ENCODE data around the gene MMAB.

Gene MMAB

DNA sequence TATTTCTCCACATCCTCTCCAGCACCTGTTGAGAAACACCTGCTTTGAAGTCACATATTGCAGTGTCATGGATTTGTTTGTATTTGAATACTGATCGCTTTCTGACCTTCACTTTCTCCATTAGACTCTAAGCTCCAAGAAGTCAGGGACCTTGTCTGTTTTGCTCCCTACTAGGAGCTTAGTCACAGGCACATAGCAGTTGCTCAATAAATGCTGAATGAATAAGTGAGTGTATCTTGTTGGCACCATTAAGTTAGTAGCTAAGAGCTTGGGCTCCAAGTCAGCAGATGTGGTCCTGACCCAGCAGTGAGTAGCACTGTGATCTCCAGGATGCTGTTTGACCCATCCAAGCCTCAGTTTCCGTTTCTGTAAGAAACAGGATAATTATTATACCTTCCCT, 10.4 kb upstream of the MMAB start:
- no peak for DNase-seq (ENCODE audit: low spot score)

DNA sequence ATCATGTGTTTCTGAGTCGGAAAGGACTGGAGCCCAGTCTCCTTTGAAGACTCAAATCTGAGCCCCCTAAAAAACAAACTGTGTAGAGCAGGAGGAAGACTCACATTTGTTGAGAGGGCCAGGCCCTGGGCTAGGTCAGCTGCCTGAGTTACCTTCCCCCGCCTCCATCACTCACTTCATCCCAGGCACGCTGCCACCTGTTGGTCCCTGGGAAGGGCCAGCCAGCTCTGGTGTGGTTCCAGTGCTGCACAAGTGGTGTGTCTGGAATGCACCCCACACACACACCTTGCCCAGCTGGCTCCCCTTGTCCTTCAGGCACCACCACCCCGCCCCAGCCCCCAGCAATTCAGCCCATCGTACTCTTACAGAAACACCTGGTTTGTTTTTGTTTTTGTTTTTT, 9.3 kb upstream of the MMAB start:
- no peak for DNase-seq (ENCODE audit: low spot score)

DNA sequence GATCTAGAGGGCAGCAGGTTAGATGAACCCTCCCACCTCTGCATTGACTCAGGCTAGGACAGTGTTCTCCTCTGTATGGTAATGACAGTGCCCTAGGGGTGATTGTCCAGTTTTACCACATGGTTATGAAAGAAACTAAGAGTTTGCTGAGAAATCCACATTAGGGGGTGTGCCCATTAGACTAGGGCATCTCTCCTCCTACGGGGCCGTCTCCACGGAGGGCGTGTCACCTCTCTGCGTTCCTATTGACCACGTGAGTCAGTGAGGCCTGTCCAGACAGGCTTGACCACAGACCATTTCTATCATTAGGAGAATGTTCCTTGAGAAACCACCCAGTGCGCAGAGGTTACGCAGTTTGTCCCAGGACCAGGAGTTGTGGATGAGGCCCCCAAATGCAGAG, 8.6 kb upstream of the MMAB start:
- no peak for DNase-seq (ENCODE audit: low spot score)

DNA sequence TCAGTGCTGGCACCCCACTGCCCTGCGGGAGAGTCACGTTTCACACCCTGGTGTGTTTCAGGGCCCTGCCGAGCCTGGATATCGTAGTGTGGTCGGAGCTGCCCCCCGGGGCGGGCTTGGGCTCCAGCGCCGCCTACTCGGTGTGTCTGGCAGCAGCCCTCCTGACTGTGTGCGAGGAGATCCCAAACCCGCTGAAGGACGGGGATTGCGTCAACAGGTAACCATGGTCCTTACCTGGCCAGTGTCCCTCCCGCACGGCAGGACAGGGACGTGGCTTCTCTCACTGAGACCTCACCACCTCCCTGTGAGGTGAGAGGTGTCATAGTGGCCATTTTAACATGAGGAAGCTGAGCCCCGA, 8.0 kb upstream of the MMAB start:
- no peak for DNase-seq (ENCODE audit: low spot score)

DNA sequence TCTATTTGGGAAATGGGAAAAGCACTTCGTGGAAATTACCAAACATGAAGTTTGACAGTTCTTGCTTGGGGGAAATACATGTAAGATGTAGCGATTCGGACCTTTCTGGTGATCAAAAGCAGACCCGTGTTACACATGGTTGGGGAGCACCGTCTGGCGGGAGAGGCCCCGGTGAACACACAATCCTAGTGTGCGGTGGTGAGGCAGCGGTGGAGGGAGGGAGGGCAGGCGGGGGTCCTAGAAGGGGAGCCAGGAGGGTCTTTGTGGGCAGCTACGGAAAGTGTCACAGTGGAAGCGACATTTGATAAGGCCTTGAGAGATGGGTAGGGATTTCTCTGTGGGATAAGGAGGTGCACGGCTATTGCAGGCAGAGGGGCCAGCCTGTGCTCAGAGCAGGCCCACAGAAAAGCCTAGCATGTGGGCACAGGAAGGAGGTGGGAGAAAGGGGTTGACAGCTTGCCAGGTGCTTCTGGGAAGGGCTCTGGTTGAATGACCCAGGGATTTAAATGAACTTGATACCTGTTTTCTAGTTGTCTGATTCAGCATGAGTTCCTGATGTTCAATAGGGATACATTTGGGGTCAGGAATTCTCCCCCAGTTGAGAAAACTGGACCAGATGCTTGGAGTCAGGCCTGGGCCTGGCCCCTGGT, 7.5 kb upstream of the MMAB start:
- DNase-seq (ENCODE audit: low spot score), result no peak

DNA sequence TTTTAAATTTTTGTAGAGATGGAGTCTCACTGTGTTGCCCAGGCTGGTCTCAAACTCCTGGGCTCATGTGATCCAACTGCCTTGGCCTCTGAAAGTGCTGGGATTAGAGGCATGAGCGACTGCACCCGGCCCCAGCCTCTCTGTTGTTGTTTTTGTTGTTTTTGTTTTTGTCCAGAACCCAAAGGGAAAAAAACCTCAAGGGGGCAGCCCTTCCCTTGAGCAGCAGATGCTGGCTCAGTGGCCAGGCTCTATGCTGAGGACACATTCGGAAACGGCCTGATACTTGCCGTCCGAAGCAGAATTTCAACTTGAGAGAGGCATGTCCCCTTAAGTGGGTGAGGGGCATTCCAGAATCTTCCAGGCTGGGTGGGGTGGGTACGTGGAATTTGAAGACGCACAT, 7.0 kb upstream of the MMAB start:
- DNase-seq (ENCODE audit: low spot score), result no peak

DNA sequence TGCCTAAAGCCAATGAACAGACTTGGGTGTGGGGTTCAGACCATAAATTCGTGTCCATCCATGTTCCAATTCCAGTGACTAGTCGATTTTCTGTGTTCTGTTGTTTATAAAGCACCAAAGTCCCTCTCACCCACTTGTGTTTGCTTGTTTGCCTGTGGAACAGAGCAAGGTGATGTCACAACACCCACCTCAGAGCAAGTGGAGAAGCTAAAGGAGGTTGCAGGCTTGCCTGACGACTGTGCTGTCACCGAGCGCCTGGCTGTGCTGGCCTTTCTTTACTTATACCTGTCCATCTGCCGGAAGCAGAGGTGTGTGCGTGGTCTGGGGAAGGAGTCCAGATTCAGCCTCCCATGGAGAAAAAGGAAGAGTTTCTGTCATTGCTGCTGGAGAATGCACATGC, 6.3 kb upstream of the MMAB start:
- no peak for DNase-seq (ENCODE audit: low spot score)

DNA sequence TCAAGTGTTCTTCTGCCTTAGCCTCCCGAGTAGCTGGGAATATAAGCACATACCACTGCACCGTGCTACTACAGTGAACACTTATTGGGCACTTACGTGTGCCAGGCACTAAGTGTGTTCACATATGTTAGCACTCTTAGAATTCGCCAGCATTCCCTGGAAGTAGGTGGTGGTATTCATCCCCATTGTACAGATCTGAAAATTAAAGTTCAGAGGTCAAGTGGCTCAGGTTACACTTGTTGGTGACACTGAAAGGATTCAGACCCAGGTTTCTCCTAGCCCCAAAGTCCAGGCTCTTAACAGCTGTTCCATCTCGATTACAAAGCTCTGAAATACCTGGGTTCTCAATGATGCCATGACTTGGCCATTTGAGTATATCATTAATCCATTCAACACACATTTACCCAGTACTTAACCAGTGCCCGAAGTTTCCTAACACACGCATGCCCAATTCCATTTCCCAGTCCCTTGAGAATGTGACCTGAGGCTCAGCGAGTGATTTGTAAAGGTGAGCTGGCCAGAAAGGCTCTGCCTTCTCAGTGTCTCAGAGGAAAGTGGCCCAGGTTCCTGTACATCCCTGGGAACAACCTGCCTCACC, 5.1 kb upstream of the MMAB start:
- DNase-seq (ENCODE audit: low spot score), result no peak

DNA sequence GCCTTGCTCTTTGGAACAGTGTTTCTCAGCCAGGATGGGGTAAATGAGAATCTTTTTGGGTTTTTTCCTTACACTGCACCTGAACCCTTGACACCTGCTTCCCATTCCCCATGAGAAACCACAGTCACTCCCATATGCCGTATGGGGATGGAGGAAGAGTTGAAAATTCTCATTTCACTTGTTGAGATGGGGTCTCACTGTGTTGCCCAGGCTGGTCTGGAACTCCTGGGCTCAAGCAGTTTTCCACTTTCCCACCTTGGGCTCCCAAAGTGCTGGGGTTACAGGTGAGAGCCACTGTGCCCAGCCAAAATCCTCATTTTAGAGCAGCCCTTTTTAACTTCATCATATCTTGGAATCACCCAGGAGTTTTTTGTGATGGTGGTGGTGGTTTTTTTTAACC, 4.0 kb upstream of the MMAB start:
- no peak for DNase-seq (ENCODE audit: low spot score)

DNA sequence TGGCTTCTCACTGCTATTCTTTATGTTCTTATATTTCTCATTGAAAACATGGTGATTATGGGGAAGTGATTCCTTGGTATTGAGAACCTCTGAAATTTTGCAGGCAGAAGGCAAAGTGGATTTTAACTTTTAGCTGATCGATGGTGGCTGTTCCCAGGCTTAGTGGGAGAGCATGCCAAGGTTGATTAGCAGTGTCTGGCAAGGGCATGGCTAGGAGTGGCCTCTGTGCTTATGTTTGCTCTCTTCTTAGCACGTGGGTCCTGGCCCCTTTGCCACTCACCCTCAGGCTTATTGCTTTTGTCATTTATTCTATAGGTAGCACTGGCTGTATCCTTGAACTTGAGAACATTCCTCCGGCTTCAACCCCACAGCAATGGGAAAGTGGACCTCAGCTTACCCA, 2.4 kb upstream of the MMAB start:
- DNase-seq (ENCODE audit: low spot score), result no peak

DNA sequence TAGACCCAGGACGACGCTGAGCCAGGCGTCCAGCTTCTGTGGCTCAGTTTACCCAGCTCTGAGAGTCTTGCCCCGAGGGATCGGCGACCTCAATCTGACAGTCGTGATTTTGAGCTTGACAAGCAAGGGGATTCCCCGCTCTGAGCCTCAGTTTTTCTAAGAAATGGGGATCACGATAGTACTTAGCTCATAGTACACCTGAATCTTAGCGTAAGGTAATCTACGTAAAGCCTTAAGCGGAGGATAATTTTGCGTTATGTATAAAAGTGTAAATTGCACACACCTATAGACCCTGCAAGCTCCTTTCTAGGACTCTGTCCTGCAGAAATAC, 575 bp upstream of the MMAB start:
- DNase-seq (ENCODE audit: low spot score), result no peak

DNA sequence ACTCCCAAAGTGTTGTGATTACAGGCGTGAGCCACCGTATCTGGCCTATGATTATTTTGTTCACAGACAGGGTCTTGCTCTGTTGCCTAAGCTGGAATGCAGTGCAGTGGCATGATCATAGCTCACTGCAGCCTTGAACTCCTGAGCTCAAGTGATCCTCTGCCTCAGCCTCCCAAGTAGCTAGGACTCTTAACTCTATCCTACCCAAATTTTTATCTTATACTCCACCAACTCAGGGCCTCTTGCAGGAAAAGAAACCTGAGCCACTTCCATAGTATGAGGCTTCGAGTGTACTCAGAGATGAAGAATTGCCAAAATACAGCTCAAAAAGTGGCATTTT, 828 bp downstream of the MMAB start:
- no peak for DNase-seq (ENCODE audit: low spot score)

DNA sequence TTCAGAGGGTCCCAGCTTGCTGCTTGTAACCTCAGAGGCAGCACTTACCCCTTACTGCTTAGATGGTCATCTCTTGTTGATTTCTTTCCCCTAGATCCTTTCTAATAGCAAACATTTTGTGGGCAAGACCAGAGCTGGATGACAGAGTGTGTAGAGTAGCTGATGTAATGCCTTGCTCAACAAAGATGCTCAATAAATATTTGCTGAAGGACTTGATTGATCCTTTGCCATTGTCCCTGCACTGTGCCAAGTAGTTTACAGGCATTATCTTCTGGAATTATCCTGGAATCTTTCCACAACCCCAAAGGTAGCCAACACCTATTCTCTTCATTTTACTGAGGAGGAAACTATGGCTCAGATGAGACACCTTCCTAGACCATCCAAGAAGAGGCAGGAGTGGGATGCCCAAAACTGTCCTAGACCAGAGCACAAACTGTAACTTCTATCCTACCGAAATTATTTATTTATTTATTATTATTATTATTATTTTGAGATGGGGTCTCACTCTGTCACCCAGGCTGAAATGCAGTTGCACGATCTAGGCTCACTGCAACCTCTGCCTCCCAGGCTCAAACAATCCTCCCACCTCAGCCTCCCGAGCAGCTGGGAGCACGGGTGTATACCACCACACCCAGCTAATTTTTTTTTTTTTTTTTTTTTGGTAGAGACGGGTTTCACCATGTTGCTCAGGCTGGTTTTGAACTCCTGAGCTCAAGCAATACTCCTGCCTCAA, 1.4 kb downstream of the MMAB start:
- DNase-seq (ENCODE audit: low spot score), result no peak

DNA sequence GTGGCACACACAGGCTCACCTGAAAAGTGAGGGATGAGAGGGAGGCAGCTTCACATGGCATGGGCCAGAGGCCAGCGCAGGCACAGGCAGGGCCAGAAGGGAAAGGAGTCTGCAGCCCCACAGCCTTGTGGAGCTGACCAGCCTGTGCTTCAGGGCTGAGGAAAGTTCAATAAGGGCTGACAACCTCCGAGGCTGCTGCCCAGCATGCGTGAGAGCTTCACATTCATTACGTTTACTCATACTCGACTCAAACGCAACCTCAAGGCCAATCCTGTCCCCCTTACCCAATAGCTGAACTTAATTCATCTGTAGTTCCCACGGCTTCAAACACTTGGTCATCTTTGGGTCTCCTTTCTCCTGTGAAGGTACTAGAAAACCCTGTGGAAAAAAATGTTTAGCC, 4.8 kb downstream of the MMAB start:
- DNase-seq (ENCODE audit: low spot score), result no peak

DNA sequence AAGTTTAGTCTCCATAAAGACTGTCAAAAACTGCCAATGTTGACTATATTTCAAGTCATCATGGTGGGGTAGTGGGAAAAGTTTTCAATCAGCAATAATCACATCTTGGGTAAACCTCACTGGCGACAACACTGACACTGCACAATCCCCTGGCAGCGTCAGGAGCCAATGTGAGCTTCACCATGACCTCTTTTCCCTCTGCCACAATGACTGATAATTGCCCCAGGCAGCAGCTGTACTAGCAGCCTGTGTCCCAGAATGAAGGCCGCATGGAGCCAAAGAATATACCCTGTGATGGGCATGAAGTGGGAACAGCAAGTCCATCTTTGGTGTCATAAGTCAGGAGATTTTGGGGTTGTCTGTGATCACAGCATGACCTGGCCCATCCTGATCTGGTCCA, 5.3 kb downstream of the MMAB start:
- no peak for DNase-seq (ENCODE audit: low spot score)

DNA sequence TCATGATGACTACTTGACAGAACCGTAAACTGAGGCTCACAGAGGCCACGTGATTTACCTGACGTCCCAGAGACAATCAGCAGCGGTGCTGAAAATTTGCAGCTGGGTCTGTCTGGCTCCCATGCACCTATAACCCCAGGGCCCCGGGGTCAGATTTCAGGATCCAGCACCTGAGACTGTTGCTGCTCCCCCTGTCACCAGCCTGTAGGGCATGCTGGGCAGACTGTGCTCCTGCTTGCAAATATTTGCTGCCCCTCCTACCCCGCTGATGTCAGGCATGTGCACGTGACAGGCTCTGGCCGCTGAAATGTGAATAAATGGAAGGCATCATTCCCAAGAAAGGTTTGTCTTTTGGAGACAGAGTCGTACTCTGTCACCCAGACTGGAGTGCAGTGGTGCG, 6.0 kb downstream of the MMAB start:
- no peak for DNase-seq (ENCODE audit: low spot score)

DNA sequence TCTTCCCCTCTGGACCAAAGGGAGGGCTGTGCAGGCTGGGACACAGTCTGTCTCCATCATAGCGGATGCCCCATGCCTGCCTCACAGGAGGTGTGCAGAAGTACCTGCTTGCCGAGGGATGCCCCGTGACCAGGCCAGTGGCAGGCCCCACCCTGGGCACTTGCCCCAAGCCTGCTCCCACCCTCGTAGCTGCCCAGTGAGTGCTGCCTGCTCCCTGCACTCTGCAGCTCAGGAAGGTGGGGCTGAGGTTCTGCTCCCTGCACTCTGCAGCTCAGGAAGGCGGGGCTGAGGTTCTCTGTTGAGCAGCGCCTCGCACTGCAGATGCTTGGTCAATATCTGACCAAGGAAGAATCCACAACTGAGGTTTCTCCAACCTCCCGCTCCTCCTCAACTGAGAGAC, 6.9 kb downstream of the MMAB start:
- no peak for DNase-seq (ENCODE audit: low spot score)

DNA sequence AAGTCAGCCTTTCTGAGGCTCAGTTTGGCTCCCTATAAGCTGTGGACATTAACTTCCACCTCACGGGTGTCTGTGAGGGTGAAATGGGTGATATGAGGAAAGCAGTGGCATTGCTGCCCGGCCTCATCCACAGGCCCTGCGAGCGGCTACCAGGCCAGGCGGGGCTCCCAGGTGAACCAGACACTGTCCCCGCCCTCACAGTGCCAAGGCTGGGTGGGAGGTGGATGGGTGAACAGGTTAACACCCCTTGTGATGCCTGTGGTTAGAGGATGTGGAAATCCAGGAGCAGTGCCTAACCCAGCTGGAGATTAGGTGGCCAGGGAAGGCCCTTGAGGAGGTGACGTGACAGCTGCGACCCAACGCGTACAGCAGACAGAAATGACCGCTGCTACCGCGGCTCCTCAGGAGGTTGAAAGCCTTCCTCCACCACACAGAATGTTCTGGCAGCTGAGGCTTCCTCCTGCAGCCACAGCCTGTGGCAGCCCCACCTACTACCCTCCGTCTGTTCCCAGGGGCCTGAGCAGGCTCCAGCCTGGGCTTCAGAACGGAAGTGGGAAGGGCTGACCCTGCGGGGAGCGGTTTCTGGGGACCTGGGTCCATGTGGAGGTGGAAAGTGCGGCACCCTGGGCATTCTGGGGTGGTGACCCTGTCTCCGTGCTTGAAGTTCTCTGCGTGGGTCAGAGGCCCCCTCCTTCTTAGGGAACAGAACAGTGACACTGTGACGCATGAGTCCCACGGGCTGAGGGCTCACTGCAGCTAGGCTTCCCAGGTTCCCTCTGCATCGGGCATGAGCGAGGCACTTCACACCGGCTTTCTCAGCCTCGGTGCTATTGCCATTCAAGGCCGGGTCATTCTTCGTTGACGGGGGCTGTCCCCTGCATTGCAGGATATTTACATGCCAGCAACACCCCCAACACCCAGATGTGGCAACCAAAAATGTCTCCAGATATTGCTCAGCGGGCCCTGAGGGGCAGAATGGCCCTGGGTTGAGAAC, 9.7 kb downstream of the MMAB start:
- no peak for DNase-seq (ENCODE audit: low spot score)

DNA sequence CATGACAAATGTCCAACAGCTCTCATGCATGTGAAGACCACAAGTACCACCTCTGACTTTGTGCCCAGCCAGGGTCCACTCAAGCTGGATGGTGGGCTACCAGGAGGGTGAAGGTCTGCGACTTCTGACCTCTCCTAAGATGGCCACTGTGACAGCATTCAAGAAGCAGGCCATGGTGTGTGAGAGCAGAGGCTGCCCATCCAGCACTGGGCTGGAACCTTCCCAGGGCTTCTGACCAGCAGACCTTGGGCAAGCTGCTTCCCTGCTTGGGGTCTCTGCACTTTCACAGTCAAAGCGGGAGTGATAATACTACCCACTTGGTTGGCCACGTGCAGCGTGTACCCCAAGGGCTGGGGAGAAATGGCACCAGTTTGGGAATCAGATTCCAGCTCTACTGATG, 10.4 kb downstream of the MMAB start:
- no peak for DNase-seq (ENCODE audit: low spot score)

DNA sequence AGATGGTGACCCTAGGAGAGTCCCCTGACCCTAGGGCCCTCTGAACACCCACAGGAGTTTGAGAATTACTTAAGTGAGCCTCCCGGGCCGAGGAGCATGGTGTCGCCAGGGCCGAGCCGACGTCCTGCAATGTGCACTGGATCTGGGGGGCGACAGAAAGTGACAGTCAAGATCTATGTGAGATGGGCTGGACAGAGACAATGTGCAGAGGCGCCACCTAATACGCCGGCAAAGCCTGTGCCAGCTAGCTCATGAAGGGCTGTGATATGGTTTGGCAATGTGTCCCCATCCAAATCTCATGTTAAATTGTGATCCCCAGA, 11.6 kb downstream of the MMAB start:
- DNase-seq (ENCODE audit: low spot score), result no peak

DNA sequence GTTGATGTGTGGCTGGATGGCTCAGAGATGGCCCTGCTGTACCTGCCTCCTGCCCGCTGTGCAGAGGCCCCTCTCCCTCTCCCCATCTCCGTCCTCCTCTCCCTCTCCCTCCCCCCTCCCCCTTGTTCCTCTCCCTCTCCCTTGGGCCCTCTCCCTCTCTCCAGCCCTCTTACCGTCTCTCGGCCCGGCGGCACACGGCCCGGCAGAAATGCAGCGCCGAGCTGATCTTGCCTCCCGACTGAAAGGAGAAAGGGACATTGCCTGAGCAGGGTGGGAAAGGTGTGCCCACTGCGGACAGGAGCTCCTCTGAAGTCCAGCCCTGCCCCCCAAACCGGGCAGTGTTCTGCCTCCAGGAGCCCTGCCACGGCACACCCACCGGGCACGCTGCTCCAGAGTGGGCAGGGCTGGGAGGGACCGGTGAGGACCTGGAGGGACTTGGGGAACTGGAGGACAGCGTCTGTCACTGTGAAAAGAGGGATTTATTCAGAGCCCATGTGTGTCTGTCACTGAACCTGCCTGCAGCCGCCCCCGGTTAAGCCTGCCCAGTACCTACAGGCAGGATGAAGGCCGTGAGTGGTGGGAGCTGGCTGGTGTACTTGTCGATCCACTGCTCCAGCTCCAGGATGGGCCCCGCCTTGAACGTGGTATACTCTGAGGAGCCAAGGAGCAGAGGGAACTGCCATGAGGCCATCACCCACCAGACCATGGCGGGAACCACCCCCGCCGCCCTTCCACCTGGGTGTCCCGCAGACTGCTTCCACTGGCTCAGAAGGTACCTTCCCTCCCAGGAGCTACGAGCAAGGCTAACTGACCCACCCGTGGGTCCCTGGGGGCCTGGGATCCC, 12.2 kb downstream of the MMAB start:
- no peak for DNase-seq (ENCODE audit: low spot score)

DNA sequence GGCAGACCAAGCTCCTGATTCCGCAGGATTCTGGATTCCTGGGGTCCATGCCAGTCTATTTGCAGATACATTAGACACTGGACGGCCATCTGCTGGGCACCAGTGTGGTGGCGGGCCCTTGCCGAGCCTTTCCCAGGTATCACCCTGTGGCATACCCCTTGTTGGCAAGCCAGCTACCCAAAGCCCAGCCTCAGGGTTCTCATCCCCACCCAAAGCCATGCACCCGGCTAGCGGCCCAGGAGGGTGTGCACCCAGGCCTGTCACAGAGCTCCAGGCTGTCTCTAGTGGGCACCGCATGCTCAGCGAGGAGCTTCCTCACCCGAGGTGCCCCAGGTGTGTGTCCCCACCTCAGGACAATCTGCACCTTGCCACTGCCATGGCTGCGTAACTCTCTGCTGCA, 13.7 kb downstream of the MMAB start:
- DNase-seq (ENCODE audit: low spot score), result no peak
